ENCODE measurements around the gene FHIT.

Gene FHIT

DNA sequence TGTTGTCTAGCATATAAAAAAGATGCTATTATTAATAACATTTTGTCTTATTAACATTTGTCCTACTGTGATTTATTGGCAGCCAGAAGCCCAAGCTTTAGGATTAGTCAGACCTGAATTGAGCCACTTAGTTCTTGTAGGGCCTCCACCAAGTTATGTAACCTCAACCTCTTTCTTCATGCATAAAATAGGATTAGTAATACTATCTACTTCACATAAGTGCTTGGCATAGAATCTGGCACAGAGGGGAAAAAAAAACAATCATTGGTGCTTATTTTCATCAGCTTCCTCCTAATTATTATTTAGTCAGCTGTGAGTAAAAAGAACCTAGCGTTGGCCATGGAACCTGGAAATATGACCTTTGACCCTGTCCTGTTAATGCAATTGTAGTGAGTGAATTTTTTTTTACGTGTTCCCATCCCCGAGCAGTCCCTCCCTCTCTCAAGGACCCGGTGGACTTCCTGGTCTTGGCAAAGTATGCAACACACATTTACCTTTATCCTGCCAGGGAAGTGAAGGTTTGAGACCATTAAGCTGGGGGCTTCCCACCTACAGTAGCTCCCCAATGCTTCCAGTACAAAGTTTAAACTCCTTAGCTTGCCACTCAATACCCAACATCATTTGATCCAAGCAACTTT, 136.8 kb downstream of the FHIT start:
- Histone ChIP-seq H3K9me3 (no peaks in the 10 kb centered on the region), H3K4me1 (no peaks in the 10 kb centered on the region), H3K27me3 (no peaks in the 10 kb centered on the region), H3K36me3 (no peaks in the 10 kb centered on the region), H3K4me3 (ENCODE audit: low read depth, low read length) (no peak overlapping the region)
- TF ChIP-seq, protein P1, sequence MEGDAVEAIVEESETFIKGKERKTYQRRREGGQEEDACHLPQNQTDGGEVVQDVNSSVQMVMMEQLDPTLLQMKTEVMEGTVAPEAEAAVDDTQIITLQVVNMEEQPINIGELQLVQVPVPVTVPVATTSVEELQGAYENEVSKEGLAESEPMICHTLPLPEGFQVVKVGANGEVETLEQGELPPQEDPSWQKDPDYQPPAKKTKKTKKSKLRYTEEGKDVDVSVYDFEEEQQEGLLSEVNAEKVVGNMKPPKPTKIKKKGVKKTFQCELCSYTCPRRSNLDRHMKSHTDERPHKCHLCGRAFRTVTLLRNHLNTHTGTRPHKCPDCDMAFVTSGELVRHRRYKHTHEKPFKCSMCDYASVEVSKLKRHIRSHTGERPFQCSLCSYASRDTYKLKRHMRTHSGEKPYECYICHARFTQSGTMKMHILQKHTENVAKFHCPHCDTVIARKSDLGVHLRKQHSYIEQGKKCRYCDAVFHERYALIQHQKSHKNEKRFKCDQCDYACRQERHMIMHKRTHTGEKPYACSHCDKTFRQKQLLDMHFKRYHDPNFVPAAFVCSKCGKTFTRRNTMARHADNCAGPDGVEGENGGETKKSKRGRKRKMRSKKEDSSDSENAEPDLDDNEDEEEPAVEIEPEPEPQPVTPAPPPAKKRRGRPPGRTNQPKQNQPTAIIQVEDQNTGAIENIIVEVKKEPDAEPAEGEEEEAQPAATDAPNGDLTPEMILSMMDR (IDR thresholded peaks at IDR 0.05; ENCODE audit: low read depth, low read length), result no peak
- no peak for DNase-seq

DNA sequence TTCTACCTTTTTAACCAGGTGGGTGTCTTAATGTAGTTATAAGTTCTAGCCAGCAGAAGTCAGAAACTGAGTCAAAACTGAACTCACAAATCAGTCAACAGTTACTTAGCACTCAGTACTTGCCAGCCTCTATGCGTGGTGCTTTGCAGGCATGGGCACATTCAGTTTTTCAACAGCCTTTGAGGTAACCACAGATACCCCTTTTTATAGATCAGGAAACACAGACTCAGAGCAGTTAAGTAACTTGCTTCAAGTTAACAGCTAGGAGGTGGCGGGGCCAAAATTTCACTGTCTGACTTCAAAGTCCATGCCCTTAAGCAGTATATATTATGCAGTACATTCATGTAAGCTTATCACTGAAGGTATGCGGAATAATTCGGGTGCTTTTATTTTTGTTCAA, 139.4 kb downstream of the FHIT start:
- no peak for DNase-seq
- H3K27me3 ChIP-seq, result no peaks in the 10 kb centered on the region
- TF ChIP-seq, protein P1 (IDR thresholded peaks at IDR 0.05; ENCODE audit: low read depth, low read length), result no peak
- H3K4me3 ChIP-seq (ENCODE audit: low read depth, low read length), result no peak overlapping the region
- H3K4me1 ChIP-seq, result no peaks in the 10 kb centered on the region
- H3K9me3 ChIP-seq, result no peaks in the 10 kb centered on the region
- no peaks in the 10 kb centered on the region for H3K36me3 ChIP-seq

DNA sequence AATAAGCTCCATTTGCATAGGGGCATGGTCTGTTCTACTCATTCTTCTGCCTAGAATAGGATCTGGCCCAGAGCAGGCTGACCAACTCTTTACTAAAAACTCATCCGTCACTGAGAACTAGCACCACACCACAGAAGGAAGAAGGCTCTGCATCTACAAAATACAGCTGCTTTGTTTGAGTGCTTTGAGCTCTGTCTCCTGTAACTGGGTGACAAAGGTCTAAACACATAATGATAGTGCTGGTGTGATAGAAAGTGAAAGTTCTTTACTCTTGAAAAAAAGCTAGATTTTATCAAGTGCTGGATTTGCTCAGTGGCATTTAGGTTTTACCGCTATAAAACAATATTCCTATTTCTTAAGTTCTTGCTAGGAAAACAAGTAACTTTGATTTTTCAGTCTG, 140.7 kb downstream of the FHIT start:
- Histone ChIP-seq H3K36me3 (no peaks in the 10 kb centered on the region), H3K4me1 (no peaks in the 10 kb centered on the region), H3K4me3 (ENCODE audit: low read depth, low read length) (no peak overlapping the region), H3K27me3 (no peaks in the 10 kb centered on the region), H3K9me3 (no peaks in the 10 kb centered on the region)
- no peak for DNase-seq
- TF ChIP-seq, protein P1 (IDR thresholded peaks at IDR 0.05; ENCODE audit: low read depth, low read length), result no peak

DNA sequence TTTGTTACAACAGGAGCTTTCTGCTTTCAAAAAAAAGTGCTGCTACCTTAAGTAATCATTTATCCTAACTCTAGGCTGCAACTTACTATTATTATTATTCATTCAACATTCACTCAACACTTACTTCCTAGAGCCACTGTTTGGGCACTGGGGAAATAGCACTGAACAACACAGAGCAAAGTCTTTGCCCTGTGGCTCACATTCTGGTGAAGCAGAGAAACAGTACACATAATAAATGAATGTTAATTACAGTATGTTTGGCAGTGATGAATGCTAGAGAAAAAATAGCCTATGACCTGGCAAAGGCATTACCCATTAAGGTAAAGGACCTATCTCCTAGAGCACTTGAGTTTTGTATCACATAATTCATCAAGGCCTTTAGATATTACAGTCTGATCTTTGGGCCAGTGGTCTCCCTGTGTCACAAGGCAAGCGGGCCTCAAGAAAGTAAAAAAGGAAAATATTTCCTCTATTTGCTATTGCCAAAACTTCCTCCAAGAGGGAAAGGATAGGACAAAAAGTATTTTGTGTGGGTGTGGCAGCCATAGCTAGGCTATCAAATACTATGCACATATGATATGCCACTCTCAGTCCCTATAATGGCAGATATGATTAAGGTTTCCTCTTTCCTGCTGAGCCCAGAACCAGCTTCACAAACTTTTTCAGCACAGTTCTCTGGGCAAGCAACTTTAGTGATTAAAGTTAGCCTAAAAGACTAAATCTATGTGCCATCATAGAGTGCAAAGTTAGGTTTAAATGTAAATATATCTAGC, 142.8 kb downstream of the FHIT start:
- Histone ChIP-seq H3K36me3 (no peaks in the 10 kb centered on the region), H3K4me3 (ENCODE audit: low read depth, low read length) (no peak overlapping the region), H3K27me3 (no peaks in the 10 kb centered on the region), H3K4me1 (no peaks in the 10 kb centered on the region), H3K9me3 (no peaks in the 10 kb centered on the region)
- TF ChIP-seq, protein P1 (IDR thresholded peaks at IDR 0.05; ENCODE audit: low read depth, low read length), result no peak
- DNase-seq, result no peak

DNA sequence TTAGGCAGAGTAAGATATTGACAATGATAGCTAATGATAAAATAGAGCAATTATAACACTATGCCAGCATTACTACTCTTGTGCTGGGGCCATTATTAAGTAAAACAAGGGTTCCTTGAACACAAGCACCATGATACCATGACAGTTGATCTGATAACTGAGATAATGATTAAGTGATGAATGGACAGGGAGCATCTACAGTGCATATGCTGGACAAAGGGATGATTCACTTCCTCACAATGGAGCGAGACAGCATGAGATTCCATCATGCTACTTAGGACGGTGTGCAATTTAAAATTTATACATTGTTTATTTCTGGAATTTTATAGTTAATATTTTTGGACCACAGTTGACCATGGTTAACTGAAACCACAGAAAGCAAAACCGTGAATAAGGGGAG, 156.6 kb downstream of the FHIT start:
- H3K4me1 ChIP-seq, result no peaks in the 10 kb centered on the region; the same call in 1 of the 2 replicates
- H3K36me3 ChIP-seq, result no peaks in the 10 kb centered on the region
- H3K27me3 ChIP-seq, result no peaks in the 10 kb centered on the region
- H3K9me3 ChIP-seq, result no peaks in the 10 kb centered on the region
- DNase-seq, result no peak
- TF ChIP-seq, protein P1 (IDR thresholded peaks at IDR 0.05; ENCODE audit: low read depth, low read length), result no peak
- H3K4me3 ChIP-seq (ENCODE audit: low read depth, low read length), result no peak overlapping the region

DNA sequence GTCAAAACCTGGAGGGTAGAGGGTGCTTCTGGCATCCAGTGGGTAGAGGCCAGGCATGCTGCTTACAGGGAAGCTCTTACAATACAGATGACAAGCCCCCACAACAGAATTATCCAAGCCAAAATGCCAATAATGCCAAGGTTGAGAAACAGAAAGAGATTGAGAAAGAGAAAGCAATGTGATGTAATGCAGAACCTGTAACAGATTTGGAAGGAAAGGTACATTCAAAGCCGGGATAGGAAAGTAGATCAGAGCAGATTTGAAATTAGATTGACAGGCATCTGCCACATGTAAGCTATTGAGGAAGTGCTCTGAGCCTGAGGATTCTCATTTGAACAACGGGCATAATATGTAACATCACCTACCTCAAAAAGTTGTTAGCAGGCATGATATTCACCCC, 157.9 kb downstream of the FHIT start:
- no peaks in the 10 kb centered on the region; the same call in 1 of the 2 replicates for H3K4me1 ChIP-seq
- H3K36me3 ChIP-seq, result no peaks in the 10 kb centered on the region
- no peaks in the 10 kb centered on the region for H3K9me3 ChIP-seq
- H3K4me3 ChIP-seq (ENCODE audit: low read depth, low read length), result no peak overlapping the region
- TF ChIP-seq, protein P1 (IDR thresholded peaks at IDR 0.05; ENCODE audit: low read depth, low read length), result no peak
- H3K27me3 ChIP-seq, result no peaks in the 10 kb centered on the region
- DNase-seq, result no peak
